ENCODE data around the gene GPR161. TPM values are rescaled to one million over a fixed set of nuclear protein-coding genes. Genes with fewer than 3 reads are reported as not detected.

The GPR161 gene
- total RNA-seq, 1 experiment from 2014 or later = 13.7 TPM

GRCh38 chr1:168069384-168069783, 67.3 kb downstream of the GPR161 start:
- Histone ChIP-seq H3K4me3 (replicated peaks in 1 of 2; ENCODE audit: low read depth in 1 of 2, low read length in 2 of 2) (no peak overlapping the region), H4K20me1 (ENCODE audit: insufficient read depth) (no peaks in the 10 kb centered on the region), H3K36me3 (ENCODE audit: control insufficient read depth in 1 of 2, insufficient read depth in 2 of 2, low read length in 2 of 2) (peaks cover 4 to 12% of the 10 kb centered on the region in 2 experiments; a peak in 2 of 4 replicates), H3K4me1 (ENCODE audit: control insufficient read depth in 1 of 2, insufficient read depth in 2 of 2, low read length in 2 of 2) (no peaks in the 10 kb centered on the region), H3K79me2 (ENCODE audit: insufficient read depth, low read length) (no peaks in the 10 kb centered on the region), H2AFZ (ENCODE audit: low read depth, low read length, poor library complexity, severe bottlenecking) (no peak overlapping the region), H3K27me3 (ENCODE audit: insufficient read depth, low read length) (no peaks in the 10 kb centered on the region), H3K27ac (ENCODE audit: low read depth, low read length) (no peak overlapping the region), H3K4me2 (ENCODE audit: low read length) (no peak overlapping the region), H3K9me3 (ENCODE audit: control insufficient read depth in 1 of 2, insufficient read depth in 1 of 2, low read depth in 1 of 2, low read length in 2 of 2) (no peaks in the 10 kb centered on the region), H3K9me2 (ENCODE audit: insufficient read depth) (no peaks in the 10 kb centered on the region), H3K9ac (ENCODE audit: low read length) (no peak overlapping the region)
- intact Hi-C loops (cut with micrococcal nuclease) = no loop called here
- CTCF ChIA-PET = interaction anchor here (1.0 to 1.8 kb wide), 2 partner anchors 13 to 16 kb away, joined by 3 to 8 read pairs; no protein-coding TSS in a partner anchor
- POLR2A ChIA-PET = no interaction called here
- no peak for DNase-seq (ENCODE audit: low read depth, low spot score)
- RAD21 ChIA-PET (ENCODE audit: low non-redundant PET in 1 of 2, low total read pairs in 2 of 2, uncharacterized antibody in 2 of 2, unreplicated experiment in 2 of 2) = no interaction called here
- no peak for ATAC-seq
- BruUV-seq (replicated peaks) = no TSS peak
- TF ChIP-seq CEBPB (IDR thresholded peaks at IDR 0.05; ENCODE audit: low read depth) = no peak
- no peak for TF ChIP-seq ZNF274 (IDR thresholded peaks at IDR 0.05; ENCODE audit: low read depth, low read length)
- TF ChIP-seq CTCF (IDR thresholded peaks at IDR 0.05 in 2 of 3, conservative IDR thresholded peaks at IDR 0.05 in 1 of 3; ENCODE audit: borderline replicate concordance in 1 of 3, insufficient read depth in 1 of 3, low read depth in 2 of 3, low read length in 2 of 3) = peak in 1 of 3 experiments; percentile 22; a peak in 2 of 6 replicates
- no peak for TF ChIP-seq SIN3A (IDR thresholded peaks at IDR 0.05; ENCODE audit: low read depth)
- TF ChIP-seq JUND (IDR thresholded peaks at IDR 0.05) = no peak
- no peak for TF ChIP-seq SP1 (IDR thresholded peaks at IDR 0.05; ENCODE audit: low read depth)

- intact Hi-C loops (cut with micrococcal nuclease) = no loop called here
- peaks cover 0 to 9% of the 10 kb centered on the region in 2 experiments; a peak in 1 of 4 replicates for H3K36me3 ChIP-seq (ENCODE audit: control insufficient read depth in 1 of 2, insufficient read depth in 2 of 2, low read length in 2 of 2)
- TF ChIP-seq YY1 (IDR thresholded peaks at IDR 0.05; ENCODE audit: extremely low read depth, insufficient replicate concordance, low read depth, low read length) (no peak), TCF7L2 (IDR thresholded peaks at IDR 0.05; ENCODE audit: borderline replicate concordance, extremely low read depth, insufficient read depth, insufficient read length) (no peak), REST (IDR thresholded peaks at IDR 0.05; ENCODE audit: low read depth) (no peak), POLR2A (IDR thresholded peaks at IDR 0.05; ENCODE audit: borderline replicate concordance, extremely low read depth, insufficient read depth, insufficient read length) (no peak), ZNF274 (IDR thresholded peaks at IDR 0.05; ENCODE audit: low read depth, low read length) (no peak), ZBTB33 (IDR thresholded peaks at IDR 0.05; ENCODE audit: extremely low read depth, insufficient replicate concordance, low read length) (no peak), SIN3A (IDR thresholded peaks at IDR 0.05; ENCODE audit: low read depth) (no peak), JUND (IDR thresholded peaks at IDR 0.05) (no peak), SP1 (IDR thresholded peaks at IDR 0.05; ENCODE audit: low read depth) (no peak), CEBPB (IDR thresholded peaks at IDR 0.05; ENCODE audit: low read depth) (no peak)
These were observed 71.2 kb downstream of the GPR161 start for GRCh38 chr1:168065506-168065905.

More at GRCh38 chr1:168065506-168065905, 71.2 kb downstream of the GPR161 start:
- Histone ChIP-seq H3K4me2 (ENCODE audit: low read length) (no peak overlapping the region), H3K9me3 (ENCODE audit: control insufficient read depth in 1 of 2, insufficient read depth in 1 of 2, low read depth in 1 of 2, low read length in 2 of 2) (no peaks in the 10 kb centered on the region), H3K9ac (ENCODE audit: low read length) (no peak overlapping the region), H3K27me3 (ENCODE audit: insufficient read depth, low read length) (no peaks in the 10 kb centered on the region), H4K20me1 (ENCODE audit: insufficient read depth) (no peaks in the 10 kb centered on the region), H3K9me2 (ENCODE audit: insufficient read depth) (no peaks in the 10 kb centered on the region), H3K4me3 (replicated peaks in 1 of 2; ENCODE audit: low read depth in 1 of 2, low read length in 2 of 2) (no peak overlapping the region), H2AFZ (ENCODE audit: low read depth, low read length, poor library complexity, severe bottlenecking) (no peak overlapping the region), H3K27ac (ENCODE audit: low read depth, low read length) (no peak overlapping the region), H3K4me1 (ENCODE audit: control insufficient read depth in 1 of 2, insufficient read depth in 2 of 2, low read length in 2 of 2) (peaks cover 0 to under 1% of the 10 kb centered on the region in 2 experiments; a peak in 1 of 4 replicates), H3K79me2 (ENCODE audit: insufficient read depth, low read length) (no peaks in the 10 kb centered on the region)
- ChIA-PET RAD21 (ENCODE audit: low non-redundant PET in 1 of 2, low total read pairs in 2 of 2, uncharacterized antibody in 2 of 2, unreplicated experiment in 2 of 2) (no interaction called here), CTCF (interaction anchor here (1.8 kb wide), 1 partner anchor 17 kb away, joined by 7 read pairs; no protein-coding TSS in a partner anchor), POLR2A (no interaction called here)
- BruUV-seq (replicated peaks) = no TSS peak
- no peak for DNase-seq (ENCODE audit: low read depth, low spot score)
- ATAC-seq = no peak
